NCI-H2107 treated with DMSO at 0.1 percent for 48 hours (cell line): ENCODE data around the gene RANBP17.
"Not testable (repeated sequence)": the region's sequence is repeated elsewhere in the genome, so short reads cannot be mapped to it uniquely, and the experiment has no call there.

Experiments used
- DNase-seq: peaks from one replicate; lab custom pipeline; 2025; ENCODE audit not compliant: unreplicated experiment; lab: John Stamatoyannopoulos, UW

The RANBP17 gene

DNA sequence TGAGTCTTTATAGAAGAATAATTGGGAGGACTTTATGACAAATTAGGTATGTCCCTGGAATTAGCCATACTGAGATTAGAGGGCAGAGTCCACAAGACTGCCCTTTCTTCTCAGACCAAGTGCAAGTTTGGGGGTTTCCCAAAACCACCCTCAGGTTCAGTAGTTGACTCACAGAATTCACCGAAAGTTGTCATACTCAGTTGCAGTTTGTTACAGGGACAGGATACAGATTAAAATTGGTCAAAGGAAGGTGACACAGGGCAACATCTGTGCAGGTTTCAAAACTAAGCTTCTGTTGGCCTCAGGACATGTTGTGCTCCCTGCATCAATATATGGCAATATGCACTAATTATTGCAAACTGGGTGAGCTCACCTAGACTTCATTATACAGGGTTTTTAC lies 3.8 kb downstream of the RANBP17 start:
- DNase-seq = no peak

DNA sequence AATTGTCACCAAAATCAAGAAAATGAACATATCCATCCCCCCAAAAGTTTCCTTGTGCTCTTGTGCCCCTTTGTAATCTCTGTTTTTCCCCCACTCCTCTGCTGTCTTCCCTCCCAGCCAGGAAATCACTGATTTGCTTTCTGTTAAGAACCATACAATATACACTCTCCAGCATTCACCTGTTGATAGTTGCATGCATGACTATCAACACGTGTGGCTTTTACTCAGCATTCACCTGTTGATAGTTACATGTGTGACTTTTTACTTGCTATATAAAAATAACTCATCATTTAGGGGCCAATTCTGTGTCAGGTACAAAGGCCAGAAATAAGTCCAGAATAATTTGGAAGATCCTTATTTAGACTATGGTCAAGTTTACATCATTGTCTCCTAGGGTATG lies 6.0 kb downstream of the RANBP17 start:
- no peak for DNase-seq

DNA sequence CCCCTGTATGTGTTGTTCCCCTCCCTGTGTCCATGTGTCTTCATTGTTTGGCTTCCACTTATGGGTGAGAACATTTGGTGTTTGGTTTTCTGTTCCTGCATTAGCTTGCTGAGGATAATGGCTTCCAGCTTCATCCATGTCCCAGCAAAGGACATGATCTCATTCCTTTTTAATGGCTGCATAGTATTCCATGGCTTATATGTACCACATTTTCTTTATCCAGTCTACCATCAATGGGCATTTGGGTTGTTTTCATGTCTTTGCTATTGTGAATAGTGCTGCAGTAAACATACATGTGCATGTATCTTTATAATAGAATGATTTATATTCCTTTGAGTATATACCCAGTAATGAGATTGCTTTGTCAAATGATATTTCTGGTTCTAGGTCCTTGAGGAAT lies 8.6 kb downstream of the RANBP17 start:
- not testable (repeated sequence) for DNase-seq

DNA sequence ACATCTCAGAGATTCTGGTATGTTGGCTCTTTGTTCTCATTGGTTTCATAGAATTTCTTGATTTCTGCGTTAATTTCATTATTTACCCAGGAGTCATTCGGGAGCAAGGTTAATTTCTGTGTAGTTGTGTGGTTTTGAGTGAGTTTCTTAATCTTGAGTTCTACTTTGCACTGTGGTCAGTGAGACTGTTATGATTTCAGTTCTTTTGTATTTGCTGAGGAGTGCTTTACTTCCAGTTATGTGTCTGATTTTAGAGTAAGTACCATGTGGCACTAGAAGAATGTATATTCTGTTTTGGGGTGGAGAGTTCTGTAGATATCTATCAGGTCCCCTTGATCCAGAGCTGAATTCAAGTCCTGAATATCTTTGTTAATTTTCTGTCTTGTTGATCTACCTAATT lies 12.2 kb downstream of the RANBP17 start:
- DNase-seq = no peak

DNA sequence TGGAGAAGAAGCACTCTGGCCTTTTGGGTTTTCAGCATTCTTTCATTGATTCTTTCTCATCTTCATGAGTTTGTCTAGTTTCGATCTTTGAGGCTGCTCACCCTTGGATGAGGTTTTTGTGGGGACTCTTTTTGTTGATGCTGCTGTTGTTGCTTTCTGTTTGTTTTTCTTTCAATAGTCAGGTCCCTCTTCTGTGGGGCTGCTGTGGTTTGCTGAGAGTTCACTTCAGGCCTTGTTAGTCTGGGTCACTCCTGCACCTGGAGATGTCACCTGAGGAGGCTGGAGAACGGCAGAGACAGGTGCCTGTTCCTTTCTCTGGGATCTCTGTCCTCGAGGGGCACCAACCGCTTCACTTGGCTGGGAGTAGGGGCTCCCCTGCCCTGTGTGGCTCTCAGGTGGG lies 14.0 kb downstream of the RANBP17 start:
- no peak for DNase-seq

DNA sequence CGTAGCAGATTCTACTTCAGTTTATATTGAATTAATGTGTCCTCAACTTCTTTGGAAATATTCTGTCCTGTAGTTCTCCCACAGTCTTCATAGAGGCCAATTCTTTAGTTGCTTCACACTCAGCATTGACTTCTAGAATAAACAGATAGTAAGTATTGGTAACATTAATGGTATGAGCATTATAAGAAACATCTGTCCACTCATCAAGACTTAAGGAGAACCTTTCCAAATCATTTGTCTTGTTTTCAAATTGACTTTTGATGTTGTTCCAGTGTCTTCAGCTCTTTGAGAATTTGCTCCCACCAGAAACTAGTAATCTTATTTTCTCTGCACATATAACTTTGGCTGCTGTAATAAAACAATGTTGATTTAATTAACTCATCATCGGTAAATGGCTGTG lies 18.3 kb downstream of the RANBP17 start:
- no peak for DNase-seq

DNA sequence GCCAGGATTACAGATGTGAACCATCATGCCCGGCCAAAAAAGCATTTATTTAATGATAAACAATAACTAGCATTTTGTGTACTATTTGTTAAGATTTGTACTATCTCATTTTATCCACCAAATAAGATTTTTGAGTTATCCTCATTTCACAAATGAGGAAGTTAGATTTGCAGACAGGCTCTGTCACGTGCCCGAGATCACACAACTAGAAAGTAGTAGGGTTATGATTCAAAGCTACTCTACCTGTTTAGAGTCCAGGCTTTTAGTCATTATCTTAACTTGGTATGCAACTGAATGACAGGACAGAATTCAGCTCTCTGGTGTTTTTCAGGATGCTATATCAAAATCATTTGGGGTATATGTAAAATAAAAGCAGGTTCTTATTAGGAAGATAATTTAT lies 20.5 kb downstream of the RANBP17 start:
- DNase-seq = no peak

DNA sequence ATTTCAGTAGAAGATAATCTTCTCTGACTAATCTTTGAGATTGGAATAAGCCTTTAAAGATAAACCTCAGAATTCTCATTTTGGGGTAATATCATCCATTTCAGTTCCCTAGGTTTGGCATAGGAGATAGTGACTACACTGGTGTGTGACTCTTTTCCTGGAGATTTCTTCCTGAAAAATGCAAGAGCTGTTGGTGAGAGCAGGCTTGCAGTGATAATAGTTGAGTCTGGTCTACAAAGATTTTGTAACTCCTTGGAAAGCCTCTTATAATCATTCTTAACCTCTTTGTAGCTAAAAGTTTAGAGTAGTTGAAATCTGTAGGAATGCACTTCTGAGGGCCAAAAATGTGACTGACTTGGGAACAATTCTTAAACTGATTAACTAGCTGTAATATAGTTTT lies 23.4 kb downstream of the RANBP17 start:
- DNase-seq = no peak

DNA sequence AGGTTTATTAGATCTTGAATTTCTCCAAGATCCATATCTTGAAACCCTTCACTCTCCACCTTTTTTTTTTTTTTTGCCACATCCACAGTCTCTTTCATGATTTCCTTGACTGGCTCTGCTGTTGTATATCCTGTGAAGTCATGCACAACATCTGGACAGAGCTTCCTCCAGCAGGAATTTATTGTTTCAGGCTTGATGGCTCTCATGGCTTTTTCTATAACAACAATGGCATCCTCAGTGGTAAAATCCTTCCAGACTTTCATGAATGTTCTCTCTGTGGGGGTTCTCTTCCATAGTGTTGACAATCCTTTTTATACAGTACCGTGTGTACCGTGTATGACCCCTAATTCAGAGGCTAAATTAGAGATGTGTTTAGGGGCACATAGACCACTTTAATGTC lies 24.0 kb downstream of the RANBP17 start:
- DNase-seq = no peak

DNA sequence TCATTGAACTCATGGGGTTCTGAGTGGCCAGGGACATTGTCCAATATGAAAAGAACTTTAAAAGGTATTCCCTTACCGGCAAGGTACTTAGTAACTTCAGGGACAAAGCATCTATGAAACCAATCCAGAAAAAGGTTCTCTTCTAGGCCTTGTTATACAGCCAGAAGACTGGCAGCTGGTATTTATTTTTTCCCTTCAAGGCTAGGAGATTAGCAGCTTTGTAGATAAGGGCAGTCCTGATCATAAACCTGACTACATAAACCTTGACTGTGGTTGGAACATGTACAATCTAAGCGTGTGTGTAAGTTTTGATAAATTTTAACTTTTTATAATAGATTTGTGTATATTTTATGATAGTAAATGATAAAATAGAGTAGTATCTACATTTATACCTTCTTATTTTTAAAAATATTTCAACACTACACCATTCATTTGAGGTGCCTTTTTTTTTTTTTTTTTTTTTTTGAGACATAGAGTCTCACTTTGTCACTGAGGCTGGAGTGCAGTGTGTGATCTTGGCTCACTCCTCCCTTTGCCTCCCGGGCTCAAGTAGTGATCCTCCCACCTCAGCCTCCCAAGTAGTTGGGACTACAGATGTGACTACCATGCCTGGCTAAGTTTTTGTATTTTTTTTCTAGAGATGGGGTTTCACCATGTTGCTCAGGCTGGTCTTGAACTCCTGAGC lies 24.5 kb downstream of the RANBP17 start:
- no peak for DNase-seq

DNA sequence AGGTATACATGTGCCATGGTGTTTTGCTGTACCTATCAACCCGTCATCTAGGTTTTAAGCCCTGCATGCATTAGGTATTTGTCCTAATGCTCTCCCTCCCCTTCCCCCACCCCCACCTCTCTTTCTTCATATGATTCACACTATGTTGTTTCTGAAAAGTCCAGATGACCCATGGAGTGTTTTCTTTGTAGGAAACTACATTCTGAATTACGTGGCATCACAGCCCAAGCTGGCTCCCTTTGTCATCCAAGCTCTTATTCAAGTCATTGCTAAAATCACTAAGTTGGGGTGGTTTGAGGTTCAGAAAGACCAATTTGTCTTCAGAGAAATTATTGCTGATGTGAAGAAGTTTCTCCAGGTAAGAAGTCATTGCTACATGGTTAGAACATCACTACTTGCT lies 30.4 kb downstream of the RANBP17 start:
- no peak for DNase-seq

DNA sequence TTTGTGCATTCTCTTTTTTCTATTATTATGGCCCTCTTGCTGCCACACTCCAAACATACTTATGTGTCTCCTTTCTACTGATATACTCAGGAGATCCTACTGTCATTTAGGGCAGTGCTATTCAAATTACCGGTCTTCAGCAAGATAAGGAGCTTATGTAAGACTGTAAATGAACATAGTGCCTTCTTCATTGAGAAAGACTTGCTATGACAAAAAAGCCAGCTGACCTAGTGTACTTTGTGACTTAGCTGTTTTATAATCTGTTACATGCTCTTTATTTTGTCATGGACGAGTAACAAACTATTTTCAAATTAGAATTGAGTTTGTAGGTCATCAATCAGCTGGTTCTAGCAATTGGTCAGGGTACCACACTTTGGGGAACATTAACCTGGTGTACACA lies 32.8 kb downstream of the RANBP17 start:
- DNase-seq = no peak

DNA sequence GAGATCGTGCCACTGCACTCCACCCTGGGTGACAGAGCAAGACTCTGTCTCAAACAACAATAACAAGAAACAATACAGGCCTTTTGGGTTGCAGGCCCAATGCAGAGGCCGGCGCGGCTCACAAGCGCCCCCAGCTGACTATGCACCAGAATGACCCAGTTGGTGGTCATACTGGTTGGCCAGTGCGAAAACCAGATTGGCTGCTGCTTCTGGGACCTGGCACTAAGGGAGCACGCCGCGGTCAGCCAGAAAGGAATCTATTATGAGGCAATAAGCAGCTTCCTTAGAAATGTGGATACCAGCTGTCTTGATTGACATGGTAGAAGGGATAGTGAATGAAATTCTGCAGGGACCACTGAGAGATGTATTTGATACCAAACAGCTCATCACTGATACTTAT lies 35.0 kb downstream of the RANBP17 start:
- no peak for DNase-seq

DNA sequence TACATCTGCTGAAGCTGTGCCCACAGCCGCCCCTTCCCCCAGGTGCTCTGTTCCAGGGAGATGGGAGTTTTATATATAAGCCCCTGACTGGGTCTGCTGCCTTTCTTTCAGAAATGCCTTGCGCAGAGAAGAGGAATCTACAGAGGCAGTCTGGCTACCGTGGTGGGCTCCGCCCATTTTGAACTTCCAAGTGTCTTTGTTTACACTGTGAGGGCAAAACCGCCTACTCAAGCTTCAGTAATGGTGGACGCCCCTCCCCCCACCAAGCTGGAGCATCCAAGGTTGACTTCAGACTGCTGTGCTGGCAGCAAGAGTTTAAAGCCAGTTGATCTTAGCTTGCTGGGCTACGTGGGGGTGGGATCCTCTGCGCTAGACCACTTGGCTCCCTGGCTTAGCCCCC lies 41.3 kb downstream of the RANBP17 start:
- DNase-seq = no peak

DNA sequence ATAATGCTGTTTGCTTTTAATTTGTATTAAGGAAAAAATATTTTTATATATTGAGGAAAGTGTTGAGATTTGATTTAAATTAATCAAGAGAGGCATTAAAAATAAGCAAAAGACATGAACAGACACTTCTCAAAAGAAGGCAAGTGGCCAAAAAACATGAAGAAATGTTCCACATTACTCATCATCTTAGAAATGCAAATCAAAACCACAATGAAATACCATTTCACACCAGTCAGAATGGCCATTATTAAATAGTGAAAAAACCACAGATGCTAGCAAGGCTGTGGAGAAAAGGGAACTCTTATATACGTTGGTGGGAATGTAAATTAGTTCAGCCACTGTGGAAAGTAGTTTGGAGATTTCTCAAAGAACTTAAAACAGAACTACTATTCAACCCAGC lies 45.9 kb downstream of the RANBP17 start:
- DNase-seq = no peak

DNA sequence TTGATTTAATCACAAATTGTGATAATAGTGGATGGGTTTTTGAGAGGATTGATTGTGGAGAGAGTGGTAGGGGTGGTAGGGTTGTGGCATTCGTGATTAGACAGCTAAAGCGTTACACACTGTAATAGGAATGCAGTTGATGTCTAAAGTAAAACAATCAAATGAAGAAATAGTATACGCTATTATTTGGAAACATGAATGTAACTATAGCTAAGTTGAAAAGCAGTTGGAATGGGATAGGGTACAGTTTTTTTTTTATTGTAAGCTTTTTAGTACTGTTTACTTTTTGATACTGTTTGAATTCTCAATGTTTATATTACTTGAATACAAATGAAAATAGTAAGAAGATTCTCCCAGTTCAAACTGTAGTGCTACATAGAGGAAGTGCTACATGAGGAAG lies 51.8 kb downstream of the RANBP17 start:
- DNase-seq = no peak

DNA sequence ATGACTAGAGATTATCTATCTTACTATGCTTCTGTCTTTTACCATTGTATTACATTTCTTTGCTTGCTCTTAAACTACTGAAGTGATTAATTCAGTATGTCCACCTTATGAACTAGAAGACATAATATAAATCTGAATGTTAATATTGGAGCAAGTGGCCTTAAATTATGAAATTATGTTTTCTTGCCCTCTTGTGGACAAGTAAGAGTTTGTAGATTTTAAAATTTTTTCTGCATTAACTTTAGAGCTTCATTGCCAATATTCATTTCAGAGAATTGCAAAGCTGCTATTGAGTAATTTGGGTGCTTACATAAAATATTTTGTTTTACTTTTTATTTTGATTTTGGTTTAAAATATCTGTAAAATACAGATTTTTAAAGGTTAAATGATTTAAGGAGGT lies 55.3 kb downstream of the RANBP17 start:
- no peak for DNase-seq

DNA sequence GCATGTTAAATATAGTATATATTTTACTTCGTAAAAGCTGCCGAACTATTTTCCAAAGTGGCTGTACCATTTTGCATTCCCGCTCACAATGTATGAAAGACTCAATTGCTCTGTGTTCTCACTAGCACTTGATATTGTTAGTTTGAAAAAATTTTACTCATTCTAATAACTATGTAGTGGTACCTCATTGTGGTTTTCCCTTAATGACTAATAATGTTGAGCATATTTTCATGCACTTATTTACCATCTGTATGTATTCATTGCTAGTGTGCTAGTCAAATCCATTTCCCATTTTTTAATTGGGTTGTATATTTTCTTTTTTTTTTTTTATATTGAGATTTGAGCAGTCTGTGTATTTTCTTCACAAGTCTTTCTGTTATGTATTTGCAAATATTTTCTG lies 58.4 kb downstream of the RANBP17 start:
- no peak for DNase-seq

DNA sequence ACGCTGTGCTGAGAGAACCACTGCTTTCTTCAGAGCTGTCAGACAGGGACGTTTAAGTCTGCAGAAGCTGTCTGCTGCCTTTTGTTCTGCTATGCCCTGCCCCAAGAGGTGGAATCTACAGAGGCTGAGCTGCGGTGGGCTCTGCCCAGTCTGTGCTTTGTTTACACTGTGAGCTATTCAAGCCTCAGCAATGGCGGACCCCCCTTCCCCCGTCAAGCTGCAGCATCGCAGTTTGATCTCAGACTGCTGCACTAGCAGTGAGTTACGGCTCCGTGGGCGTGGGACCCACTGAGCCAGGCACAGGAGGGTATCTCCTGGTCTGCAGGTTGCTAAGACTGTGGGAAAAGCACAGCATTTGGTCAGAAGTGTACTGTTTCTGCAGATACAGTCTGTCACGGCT lies 60.5 kb downstream of the RANBP17 start:
- DNase-seq = not testable (repeated sequence)

DNA sequence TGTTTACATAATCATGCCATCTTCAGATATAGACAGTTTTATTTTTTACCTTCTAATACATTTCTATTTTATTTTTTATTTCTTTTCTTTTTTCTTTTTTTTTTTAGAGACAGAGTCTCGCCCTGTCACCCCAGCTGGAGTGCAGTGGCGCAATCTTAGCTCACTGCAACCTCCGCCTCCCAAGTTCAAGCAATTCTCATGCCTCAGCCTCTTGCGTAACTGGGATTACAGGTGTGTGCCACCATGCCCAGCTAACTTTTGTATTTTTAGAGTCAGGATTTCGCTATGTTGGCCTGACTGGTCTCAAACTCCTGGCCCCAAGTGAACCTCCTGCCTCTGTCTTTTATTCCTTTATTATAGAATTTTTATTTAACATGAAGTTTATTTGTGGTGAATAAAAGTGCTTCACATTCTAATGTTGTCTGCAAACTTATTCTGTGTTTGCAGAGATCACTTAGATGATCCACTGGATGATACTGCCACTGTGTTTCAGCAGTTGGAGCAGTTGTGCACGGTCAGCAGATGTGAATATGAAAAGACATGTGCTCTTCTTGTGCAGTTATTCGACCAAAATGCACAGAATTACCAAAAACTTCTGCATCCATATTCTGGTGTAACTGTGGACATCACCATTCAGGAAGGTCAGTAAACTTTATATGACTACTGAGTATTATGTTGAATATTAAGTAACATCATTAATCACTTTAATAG lies 62.2 kb downstream of the RANBP17 start:
- DNase-seq = no peak

DNA sequence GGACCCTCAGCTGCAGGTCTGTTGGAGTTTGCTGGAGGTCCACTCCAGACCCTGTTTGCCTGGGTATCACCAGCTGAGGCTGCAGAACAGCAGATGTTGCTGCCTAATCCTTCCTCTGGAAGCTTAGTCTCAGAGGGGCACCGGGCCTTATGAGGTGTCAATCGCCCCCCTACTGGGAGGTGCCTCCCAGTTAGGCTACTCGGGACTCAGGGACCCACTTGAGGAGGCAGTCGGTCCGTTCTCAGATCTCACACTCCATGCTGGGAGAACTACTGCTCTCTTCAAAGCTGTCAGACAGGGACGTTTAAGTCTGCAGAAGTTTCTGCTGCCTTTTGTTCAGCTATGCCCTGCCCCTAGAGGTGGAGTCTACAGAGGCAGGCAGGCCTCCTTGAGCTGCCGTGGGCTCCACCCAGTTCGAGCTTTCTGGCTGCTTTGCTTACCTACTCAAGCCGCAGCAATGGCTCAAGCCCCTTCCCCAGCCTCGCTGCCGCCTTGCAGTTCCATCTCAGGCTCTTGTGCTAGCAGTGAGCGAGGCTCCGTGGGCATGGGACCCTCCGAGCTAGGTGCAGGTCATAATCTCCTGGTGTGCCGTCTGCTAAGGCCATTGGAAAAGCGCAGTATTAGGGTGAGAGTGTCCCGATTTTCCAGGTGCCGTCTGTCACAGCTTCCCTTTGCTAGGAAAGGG lies 73.9 kb downstream of the RANBP17 start:
- DNase-seq = not testable (repeated sequence)

DNA sequence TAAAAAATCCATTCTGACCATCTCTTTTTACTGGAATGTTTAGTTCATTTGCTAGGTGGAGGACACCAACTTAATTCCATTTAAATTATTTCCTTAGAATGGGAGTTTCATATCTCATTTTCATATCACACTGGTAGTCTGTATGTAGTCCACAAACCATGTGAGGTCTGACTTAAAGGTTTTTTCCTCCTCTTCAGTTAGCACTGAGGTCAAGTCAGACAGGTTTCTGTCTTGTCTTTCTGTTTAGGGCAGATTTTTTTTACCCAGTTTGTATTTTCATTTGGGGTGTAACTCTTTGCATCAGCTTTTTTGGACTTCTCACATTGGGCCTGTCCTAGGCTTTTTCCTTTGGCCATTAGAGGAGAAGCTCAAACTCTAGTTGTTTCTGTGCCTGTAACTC lies 75.3 kb downstream of the RANBP17 start:
- DNase-seq = no peak
